ENCODE data around the gene SRCAP. TPM values are rescaled to one million over a fixed set of nuclear protein-coding genes. Genes with fewer than 3 reads are reported as not detected.
A peak's percentile ranks its signal among the peaks of the same experiment; 100 is the strongest.

The SRCAP gene
- total RNA-seq (7.9 TPM), polyA plus RNA-seq (ENCODE audit: insufficient read depth in 1 of 8, insufficient read length in 8 of 8, low replicate concordance in 1 of 8) (10 to 100 TPM; 16.2 to 28.3 (median 21.8) TPM)
- long read RNA-seq, donor 1, partial matches to known transcripts = 0 of 1 reads
- long read RNA-seq, donor 1, other reads (novel, unspliced or antisense) = 0 of 1 reads
- long read RNA-seq, donor 2 = 0 reads
- long read RNA-seq, donor 3, partial matches to known transcripts = 5 of 7 reads
- long read RNA-seq, donor 3, other reads (novel, unspliced or antisense) = 0 of 7 reads
- long read RNA-seq, donor 4, partial matches to known transcripts = 11 of 12 reads
- long read RNA-seq, donor 4, other reads (novel, unspliced or antisense) = 0 of 12 reads
- long read RNA-seq, donor 5, partial matches to known transcripts = 0 of 2 reads
- long read RNA-seq, donor 5, other reads (novel, unspliced or antisense) = 0 of 2 reads
- long read RNA-seq, donor 6, transcript SRCAP-203 (4 exons, 836 nt) = major isoform, 5 of 5 reads
- long read RNA-seq, donor 6, partial matches to known transcripts = 0 of 5 reads
- long read RNA-seq, donor 6, other reads (novel, unspliced or antisense) = 0 of 5 reads
- long read RNA-seq, donor 7, partial matches to known transcripts = 0 of 1 reads
- long read RNA-seq, donor 7, other reads (novel, unspliced or antisense) = 0 of 1 reads
- long read RNA-seq, donor 8, partial matches to known transcripts = 5 of 6 reads
- long read RNA-seq, donor 8, other reads (novel, unspliced or antisense) = 0 of 6 reads
- long read RNA-seq, donor 9, partial matches to known transcripts = 0 of 1 reads
- long read RNA-seq, donor 9, other reads (novel, unspliced or antisense) = 0 of 1 reads
- long read RNA-seq, donor 10, partial matches to known transcripts = 21 of 24 reads
- long read RNA-seq, donor 10, other reads (novel, unspliced or antisense) = 0 of 24 reads
- long read RNA-seq, donor 11, partial matches to known transcripts = 0 of 1 reads
- long read RNA-seq, donor 11, other reads (novel, unspliced or antisense) = 0 of 1 reads

DNA sequence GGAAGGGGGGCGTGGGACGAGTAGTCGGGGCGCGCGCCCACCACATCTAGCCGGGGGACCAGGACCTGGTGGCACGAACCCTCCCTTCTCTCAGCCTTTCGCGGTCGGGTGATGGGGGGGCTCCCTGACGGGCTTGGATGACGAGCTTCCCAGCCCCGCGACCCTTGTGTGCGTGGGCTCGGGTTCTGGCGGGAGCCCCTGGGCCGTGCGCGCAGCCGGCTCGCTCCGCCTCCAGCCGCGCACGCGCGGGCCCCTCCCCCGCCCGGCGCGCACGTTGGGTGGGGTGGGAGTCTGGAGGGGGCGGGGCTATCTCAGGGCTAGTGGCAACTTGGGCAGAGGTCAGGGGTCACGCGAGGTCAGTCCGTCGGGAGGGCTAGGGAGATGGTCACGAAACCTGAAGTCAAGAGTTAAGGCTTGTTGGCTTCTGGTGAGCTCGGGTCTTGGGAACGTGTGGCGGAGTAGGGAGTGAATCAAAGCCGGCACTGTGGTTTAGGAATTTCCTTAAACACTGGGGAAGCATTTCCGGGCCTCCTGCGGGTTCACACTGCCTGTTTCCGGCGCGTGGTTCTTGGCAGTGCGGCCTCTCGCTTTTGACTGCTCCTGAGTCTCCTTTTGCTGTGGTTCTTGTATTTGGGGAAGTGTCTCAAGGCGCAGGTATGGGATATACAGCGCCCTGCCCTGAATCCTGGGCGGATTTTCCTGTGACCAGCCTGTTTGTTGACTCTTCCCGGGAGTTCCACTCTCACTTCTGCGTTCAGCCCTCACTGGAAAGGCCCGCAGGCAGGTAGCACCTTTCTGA is at the start of gene SRCAP:
Gene SRCAP, plus strand, starts transcription at position 356 of the 799 bp plus-strand sequence. CDS start 1,654 bp downstream, outside the sequence.
- Histone ChIP-seq H3K4me1 (ENCODE audit: control insufficient read depth, insufficient read depth, low read length) (peaks cover 14% of the 10 kb centered on the region), H3K27me3 (ENCODE audit: control insufficient read depth, insufficient read depth, low read length) (no peaks in the 10 kb centered on the region), H3K9me3 (replicated peaks; ENCODE audit: control insufficient read depth, low read depth, low read length) (no peaks in the 10 kb centered on the region), H3K4me3 (ENCODE audit: low read length) (peak within 1 kb of the TSS; percentile 100), H3K36me3 (ENCODE audit: control insufficient read depth, insufficient read depth, low read length) (peaks cover 35% of the 10 kb centered on the region), H3K27ac (ENCODE audit: low read length) (peak within 1 kb of the TSS; percentile 100)
- peak; percentile 91 for DNase-seq
- 2% methylated on average over 26 of the region's 57 CpGs for WGBS (ENCODE audit: insufficient coverage)

DNA sequence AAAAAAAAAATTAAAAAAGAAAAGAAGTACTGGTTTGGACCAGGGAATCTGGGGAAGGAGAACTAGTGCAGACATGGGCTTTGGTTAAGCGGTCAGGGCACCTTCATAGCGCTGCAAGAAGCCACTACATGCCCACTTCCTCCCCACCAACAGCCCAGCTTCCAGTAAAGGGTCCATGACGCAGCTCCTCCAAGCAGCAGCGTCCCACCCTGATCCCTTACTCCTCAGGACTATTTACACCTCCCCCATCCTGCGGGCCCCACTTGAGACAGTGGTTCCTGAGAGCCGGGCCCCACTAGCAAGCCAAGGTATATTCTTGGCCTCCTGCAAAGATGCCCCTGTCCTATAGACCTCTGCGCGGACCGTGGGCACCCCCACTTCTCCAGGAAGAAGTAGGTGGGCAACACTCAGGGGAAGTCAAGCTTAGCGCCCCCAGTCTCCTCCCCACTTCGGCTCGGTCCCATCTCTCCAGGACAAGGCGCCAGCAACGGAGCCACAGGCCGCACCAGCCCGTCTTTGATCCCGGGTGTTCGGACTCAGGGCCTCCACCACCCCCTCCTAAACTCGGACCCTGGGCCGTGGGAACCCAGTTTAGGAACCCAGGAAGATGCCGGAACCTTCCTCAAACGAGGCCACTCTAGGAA is 49.1 kb upstream of the SRCAP start:
- Histone ChIP-seq H3K9me3 (replicated peaks; ENCODE audit: control insufficient read depth, low read depth, low read length) (no peaks in the 10 kb centered on the region), H3K36me3 (ENCODE audit: control insufficient read depth, insufficient read depth, low read length) (peaks cover 26% of the 10 kb centered on the region), H3K4me1 (ENCODE audit: control insufficient read depth, insufficient read depth, low read length) (peaks cover 17% of the 10 kb centered on the region), H3K4me3 (ENCODE audit: low read length) (peak overlapping the region; percentile 97), H3K27ac (ENCODE audit: low read length) (peak overlapping the region; percentile 88), H3K27me3 (ENCODE audit: control insufficient read depth, insufficient read depth, low read length) (no peaks in the 10 kb centered on the region)
- peak; percentile 48 for DNase-seq
- 42% methylated on average over 20 of the region's 22 CpGs for whole genome bisulfite sequencing (ENCODE audit: insufficient coverage)

DNA sequence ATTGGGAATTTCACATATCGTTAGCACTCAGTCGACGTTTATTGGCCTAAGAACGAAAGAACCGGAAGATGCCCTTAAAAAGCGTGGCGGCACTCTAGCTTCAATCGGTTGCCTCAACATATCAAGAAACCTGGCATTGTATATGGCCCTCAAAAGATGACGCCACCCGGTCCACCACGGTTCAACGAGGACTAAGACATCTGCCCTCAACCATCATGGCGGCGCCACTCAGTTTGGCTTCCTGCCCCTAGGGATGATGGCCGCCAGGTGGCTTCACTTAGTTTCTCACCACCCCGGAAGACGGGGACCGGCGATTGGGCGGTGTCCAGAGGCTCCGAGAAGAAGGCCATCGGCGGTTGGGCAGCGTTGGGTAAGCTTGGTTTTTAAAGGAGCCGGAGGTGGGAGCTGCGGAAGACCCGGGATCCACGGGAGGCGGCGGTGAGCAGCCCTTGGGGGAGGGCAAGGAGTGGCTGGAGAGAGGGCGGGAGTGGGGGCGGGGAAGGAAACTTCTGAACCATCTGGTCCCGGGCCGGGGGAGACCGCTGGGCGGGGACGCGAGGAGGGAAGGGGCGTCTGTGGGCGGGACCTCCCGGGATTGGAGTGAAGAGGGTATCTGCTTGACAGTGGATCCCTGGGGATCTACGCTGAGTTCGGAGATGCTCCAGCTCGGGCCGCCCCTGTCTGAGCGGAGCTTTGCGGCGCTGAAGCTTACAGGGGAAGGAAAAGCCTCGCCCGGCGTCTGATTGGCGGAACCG is 48.4 kb upstream of the SRCAP start, which contains the start of gene PRR14:
Gene PRR14, plus strand, starts transcription at position 592 of the 755 bp plus-strand sequence. CDS start 686 bp downstream, outside the sequence.
- Histone ChIP-seq H3K27ac (ENCODE audit: low read length) (peak within 1 kb of the TSS; percentile 88), H3K36me3 (ENCODE audit: control insufficient read depth, insufficient read depth, low read length) (peaks cover 33% of the 10 kb centered on the region), H3K9me3 (replicated peaks; ENCODE audit: control insufficient read depth, low read depth, low read length) (no peaks in the 10 kb centered on the region), H3K4me3 (ENCODE audit: low read length) (peak within 1 kb of the TSS; percentile 97), H3K4me1 (ENCODE audit: control insufficient read depth, insufficient read depth, low read length) (peaks cover 17% of the 10 kb centered on the region), H3K27me3 (ENCODE audit: control insufficient read depth, insufficient read depth, low read length) (no peaks in the 10 kb centered on the region)
- WGBS (ENCODE audit: insufficient coverage) = 2% methylated on average over 45 of the region's 53 CpGs
- peak; percentile 100 for DNase-seq

DNA sequence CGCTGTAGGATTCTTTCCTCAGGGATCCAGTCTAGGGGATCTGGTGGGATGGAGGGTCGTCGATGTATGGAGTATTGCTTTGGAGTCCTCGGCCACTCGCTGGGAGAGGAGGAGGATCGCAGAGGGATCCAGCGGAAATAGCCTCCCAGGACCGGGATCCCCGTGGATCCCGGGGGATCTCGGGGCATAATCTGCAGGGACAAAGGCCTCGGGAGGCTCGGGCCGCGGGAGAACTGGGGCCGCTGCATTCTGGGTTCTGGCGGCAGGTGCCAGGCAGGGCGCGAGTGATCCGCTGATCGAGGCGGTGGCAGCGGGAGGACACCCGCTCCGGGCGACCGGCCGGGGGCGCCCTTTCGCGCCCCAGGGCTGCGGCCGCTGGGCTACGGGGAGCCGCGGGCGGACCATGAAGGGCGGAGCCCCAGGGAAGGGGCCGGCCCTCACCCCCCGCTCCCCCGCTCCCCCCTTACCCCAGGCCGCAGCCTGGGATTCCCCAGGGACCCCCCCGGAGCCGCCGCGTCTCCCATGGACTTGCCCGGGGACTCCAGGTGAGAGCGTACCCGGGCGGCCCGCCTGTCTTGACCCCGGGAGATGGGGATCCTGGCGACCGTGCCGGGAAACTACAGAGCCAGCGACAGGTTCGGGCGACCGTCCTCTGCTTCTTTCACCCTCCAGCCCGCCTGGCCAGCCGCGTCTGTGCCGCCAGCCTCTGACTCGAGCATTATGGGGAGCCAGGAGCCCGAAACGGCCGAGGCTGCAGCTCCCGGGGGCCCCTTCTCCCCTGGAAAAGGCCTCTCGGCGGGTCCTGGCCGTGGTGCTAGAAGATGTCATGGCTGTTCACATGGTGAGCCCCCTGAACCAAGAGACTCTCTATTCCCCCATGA is 47.6 kb upstream of the SRCAP start:
- Histone ChIP-seq H3K9me3 (replicated peaks; ENCODE audit: control insufficient read depth, low read depth, low read length) (no peaks in the 10 kb centered on the region), H3K27ac (ENCODE audit: low read length) (peak overlapping the region; percentile 88), H3K4me3 (ENCODE audit: low read length) (peak overlapping the region; percentile 97), H3K4me1 (ENCODE audit: control insufficient read depth, insufficient read depth, low read length) (peaks cover 17% of the 10 kb centered on the region), H3K27me3 (ENCODE audit: control insufficient read depth, insufficient read depth, low read length) (no peaks in the 10 kb centered on the region), H3K36me3 (ENCODE audit: control insufficient read depth, insufficient read depth, low read length) (peaks cover 41% of the 10 kb centered on the region)
- WGBS (ENCODE audit: insufficient coverage) = under 1% methylated on average over 53 of the region's 71 CpGs
- peak; percentile 66 for DNase-seq

DNA sequence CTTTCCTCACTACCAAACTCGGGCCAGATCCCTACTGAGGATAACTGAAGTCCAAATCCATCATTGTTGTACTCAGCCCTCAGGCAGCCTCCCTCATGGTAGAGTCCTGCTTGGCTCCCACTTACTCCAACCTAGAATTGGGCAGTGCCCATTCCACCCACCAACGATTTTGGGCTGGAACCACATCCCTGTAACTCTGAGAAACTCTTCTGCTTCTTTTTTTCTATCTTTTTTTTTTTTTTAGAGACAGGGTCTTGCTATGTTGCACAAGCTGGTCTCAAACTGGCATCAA is 47.0 kb upstream of the SRCAP start:
- H3K9me3 ChIP-seq (replicated peaks; ENCODE audit: control insufficient read depth, low read depth, low read length) = no peaks in the 10 kb centered on the region
- peaks cover 46% of the 10 kb centered on the region for H3K36me3 ChIP-seq (ENCODE audit: control insufficient read depth, insufficient read depth, low read length)
- DNase-seq = no peak
- peak overlapping the region; percentile 65 for H3K27ac ChIP-seq (ENCODE audit: low read length)
- peak overlapping the region; percentile 97 for H3K4me3 ChIP-seq (ENCODE audit: low read length)
- 0% methylated on average over 1 of the region's 2 CpGs for WGBS (ENCODE audit: insufficient coverage)
- H3K4me1 ChIP-seq (ENCODE audit: control insufficient read depth, insufficient read depth, low read length) = peaks cover 20% of the 10 kb centered on the region
- H3K27me3 ChIP-seq (ENCODE audit: control insufficient read depth, insufficient read depth, low read length) = no peaks in the 10 kb centered on the region

DNA sequence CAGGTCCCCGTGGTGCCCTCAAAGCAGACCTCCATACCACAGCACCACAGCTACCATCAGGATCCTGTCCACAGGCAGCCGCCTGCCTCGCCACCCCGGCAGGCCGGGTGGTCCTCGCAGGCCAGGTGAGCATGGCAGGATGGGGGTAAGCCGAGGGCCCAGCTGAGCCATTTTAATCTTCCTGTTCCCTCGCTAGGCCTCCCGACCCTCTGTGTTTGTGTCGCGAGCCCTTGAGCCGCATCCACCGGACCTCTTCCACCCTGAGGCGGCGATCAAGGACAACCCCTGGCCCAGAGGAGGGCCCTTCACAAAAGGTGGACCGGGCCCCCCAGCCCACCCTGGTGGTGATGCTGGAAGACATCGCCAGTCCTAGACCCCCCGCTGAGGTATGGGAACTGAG is 46.3 kb upstream of the SRCAP start:
- no peaks in the 10 kb centered on the region for H3K9me3 ChIP-seq (replicated peaks; ENCODE audit: control insufficient read depth, low read depth, low read length)
- WGBS (ENCODE audit: insufficient coverage) = 88% methylated on average over 18 of the region's 18 CpGs
- H3K27ac ChIP-seq (ENCODE audit: low read length) = no peak overlapping the region
- H3K27me3 ChIP-seq (ENCODE audit: control insufficient read depth, insufficient read depth, low read length) = no peaks in the 10 kb centered on the region
- no peak overlapping the region for H3K4me3 ChIP-seq (ENCODE audit: low read length)
- peaks cover 27% of the 10 kb centered on the region for H3K4me1 ChIP-seq (ENCODE audit: control insufficient read depth, insufficient read depth, low read length)
- DNase-seq = no peak
- H3K36me3 ChIP-seq (ENCODE audit: control insufficient read depth, insufficient read depth, low read length) = peaks cover 46% of the 10 kb centered on the region

DNA sequence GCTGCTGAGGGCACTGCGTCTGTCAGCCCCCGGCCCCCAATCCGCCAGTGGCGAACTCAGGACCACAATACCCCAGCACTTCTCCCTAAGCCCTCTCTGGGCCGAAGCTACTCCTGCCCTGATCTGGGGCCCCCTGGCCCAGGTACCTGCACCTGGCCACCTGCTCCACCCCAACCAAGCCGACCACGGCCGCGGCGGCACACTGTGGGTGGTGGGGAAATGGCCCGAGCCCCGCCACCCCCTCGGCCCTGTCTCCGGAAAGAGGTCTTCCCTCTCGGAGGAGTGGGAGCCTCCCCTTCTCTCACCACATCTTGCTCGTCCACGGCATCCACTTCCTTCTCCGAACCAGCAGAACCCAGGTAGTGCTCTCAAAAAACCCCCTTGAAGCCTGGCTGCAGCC is 44.1 kb upstream of the SRCAP start:
- Histone ChIP-seq H3K4me1 (ENCODE audit: control insufficient read depth, insufficient read depth, low read length) (peaks cover 25% of the 10 kb centered on the region), H3K9me3 (replicated peaks; ENCODE audit: control insufficient read depth, low read depth, low read length) (no peaks in the 10 kb centered on the region), H3K4me3 (ENCODE audit: low read length) (no peak overlapping the region), H3K27me3 (ENCODE audit: control insufficient read depth, insufficient read depth, low read length) (no peaks in the 10 kb centered on the region), H3K36me3 (ENCODE audit: control insufficient read depth, insufficient read depth, low read length) (peaks cover 46% of the 10 kb centered on the region), H3K27ac (ENCODE audit: low read length) (no peak overlapping the region)
- DNase-seq = no peak
- WGBS (ENCODE audit: insufficient coverage) = 100% methylated on average over 8 of the region's 18 CpGs

DNA sequence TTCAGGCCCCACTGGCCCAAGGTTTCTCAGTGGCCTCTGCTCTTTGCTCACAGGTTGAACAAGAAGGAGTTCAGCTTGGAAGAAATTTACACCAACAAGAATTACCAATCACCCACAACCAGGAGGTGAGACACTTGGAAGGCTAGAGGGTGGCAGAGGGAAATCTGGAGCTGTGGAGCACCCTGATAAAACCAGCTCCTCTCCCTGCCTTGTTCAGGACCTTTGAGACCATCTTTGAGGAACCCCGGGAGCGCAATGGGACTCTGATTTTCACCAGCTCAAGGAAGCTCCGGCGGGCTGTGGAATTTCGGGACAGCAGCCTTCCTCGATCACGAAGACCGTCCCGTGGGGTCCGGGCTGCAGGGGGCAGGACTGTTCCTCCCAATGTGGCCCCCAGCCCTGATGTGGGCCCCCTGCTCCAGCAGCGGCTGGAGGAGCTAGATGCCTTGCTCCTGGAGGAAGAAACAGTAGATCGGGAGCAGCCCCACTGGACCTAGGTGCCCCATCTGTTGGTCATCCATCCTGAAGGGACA is 43.1 kb upstream of the SRCAP start:
- H3K27me3 ChIP-seq (ENCODE audit: control insufficient read depth, insufficient read depth, low read length) = no peaks in the 10 kb centered on the region
- DNase-seq = no peak
- H3K4me3 ChIP-seq (ENCODE audit: low read length) = no peak overlapping the region
- H3K4me1 ChIP-seq (ENCODE audit: control insufficient read depth, insufficient read depth, low read length) = peaks cover 32% of the 10 kb centered on the region
- peaks cover 54% of the 10 kb centered on the region for H3K36me3 ChIP-seq (ENCODE audit: control insufficient read depth, insufficient read depth, low read length)
- WGBS (ENCODE audit: insufficient coverage) = 93% methylated on average over 11 of the region's 12 CpGs
- no peaks in the 10 kb centered on the region for H3K9me3 ChIP-seq (replicated peaks; ENCODE audit: control insufficient read depth, low read depth, low read length)
- no peak overlapping the region for H3K27ac ChIP-seq (ENCODE audit: low read length)
